HL-60/S4 treated with retinoic acid at 250 ng/mL for 4 days and 3 days (cell line): Measurements from ENCODE around the gene NT5DC4.

Experiments used
- in situ Hi-C: fragments of 300-500 bp; cut with MboI; formaldehyde crosslinking; loops from 2 replicates; pipeline ENCODE4 v1.7.0; 2022; ENCODE audit warnings: low sequenced_read_pairs

NT5DC4 gene

GRCh38 chr2:112720785-112721184 lies at the start of gene NT5DC4:
TSS of gene NT5DC4 (plus strand) at chr2:112721020. CDS start at chr2:112721080, 60 bp downstream.
- in situ Hi-C loops: loop anchor here (25.0 kb wide), 1 partner anchor 108 kb away; no protein-coding TSS in a partner anchor

- in situ Hi-C loops: no loop called here
Observed at GRCh38 chr2:112671801-112672200, 49.0 kb upstream of the NT5DC4 start.

DNA sequence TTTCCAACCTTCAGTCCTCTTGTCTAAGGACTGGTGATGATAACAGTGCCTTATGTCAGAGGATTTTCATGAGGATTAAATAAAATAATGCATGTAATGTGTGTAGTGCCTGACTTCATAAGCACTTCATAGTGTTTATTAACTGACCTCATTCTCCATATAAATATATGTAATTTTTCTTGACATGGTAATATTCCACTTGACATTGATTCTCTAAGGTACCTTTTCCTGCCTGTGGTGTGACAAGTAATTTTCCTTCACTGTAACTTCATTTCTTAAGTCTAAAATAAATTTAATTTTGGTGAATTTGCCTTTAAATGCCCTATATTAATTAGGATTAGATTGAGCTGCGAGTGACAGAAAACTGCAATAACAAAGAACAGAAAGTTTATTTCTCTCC lies 47.8 kb upstream of the NT5DC4 start:
- in situ Hi-C loops: no loop called here

- in situ Hi-C loops: no loop called here
Observed at GRCh38 chr2:112674229-112674628, 46.6 kb upstream of the NT5DC4 start.

DNA sequence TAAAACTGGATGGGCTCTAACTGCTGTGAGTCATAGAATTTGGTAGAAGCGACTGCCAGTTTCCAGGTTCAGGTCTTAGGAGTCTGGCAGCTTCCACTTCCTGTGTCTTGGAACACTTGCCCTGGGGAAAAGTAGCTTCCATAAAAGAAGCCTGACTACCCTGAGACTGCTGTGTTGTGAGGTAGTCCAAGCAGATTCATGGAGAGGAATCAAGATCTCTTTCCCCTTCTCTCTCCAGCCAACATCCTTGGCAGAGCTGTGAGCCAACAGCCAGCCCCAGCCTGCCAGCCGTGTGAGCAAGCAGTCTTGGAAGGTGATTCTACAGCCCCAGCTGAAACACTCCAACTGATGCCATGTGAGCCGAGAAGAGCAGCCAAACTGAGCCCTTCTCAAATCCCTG lies 41.3 kb upstream of the NT5DC4 start:
- in situ Hi-C loops: no loop called here

GRCh38 chr2:112680666-112681101 lies 40.1 kb upstream of the NT5DC4 start:
- in situ Hi-C loops: no loop called here

- in situ Hi-C loops: no loop called here
Observed at GRCh38 chr2:112682101-112682500, 38.7 kb upstream of the NT5DC4 start.

GRCh38 chr2:112683550-112684414 lies 37.0 kb upstream of the NT5DC4 start:
- in situ Hi-C loops: no loop called here

DNA sequence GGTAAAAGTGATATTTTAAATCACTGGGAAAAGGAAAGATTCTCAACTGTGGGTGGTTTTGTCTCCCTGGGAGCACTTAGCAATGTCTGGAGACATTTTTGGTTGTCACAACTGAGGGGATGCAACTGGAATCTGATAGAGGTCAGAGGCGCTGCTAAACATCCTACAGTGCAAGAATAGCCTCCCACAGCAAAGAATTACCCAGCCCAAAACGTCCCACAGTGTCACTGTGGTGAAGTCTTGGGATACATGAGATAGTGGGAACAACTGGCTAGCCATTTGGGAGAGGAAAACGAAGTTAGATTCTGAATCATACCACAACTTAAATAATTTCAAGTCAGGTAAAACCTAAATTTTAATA lies 36.4 kb upstream of the NT5DC4 start:
- in situ Hi-C loops: no loop called here

- in situ Hi-C loops: no loop called here
Observed at GRCh38 chr2:112685271-112685884, 35.4 kb upstream of the NT5DC4 start.

DNA sequence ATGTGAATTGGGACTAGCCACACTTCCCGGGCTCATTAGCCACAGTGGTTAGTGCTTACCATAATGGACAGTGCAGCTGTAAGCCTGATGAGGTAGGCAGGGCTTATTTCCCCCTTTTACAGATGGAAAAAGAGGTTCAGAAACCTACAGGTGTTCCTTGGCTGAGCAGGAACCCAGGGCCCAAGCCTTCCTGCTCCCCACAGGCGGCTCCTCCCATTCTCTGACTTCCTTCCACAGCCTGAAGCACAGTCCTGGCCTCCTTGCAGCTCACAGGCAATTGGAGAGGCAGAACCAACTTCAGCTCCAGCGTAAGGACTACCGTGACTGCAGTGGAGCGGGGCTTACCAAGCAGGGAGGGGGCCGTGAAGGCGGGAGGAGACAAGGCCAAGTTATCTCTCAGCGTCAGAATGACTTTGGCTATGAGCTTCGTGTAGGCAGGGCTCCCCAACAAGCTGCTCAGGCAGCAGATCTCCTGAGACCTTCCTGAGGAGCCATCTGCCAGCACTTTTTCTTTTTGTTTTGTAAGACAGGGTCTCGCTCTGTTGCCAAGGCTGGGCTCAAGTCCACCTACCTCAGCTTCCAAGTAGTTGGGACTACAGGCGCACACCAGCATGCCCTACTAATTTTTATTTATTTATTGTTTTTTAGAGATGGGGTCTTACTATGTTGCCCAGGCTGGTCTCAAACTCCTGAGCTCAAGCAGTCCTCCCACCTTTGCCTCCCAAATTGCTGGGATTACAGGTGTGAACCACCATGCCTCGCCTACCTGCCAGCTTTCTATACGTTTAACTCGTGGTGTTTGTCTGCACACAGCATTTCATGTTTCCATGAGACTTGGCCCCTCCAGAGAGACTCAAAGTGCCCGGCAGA lies 34.2 kb upstream of the NT5DC4 start:
- in situ Hi-C loops: no loop called here

GRCh38 chr2:112687522-112687921 lies 33.3 kb upstream of the NT5DC4 start:
- in situ Hi-C loops: no loop called here

DNA sequence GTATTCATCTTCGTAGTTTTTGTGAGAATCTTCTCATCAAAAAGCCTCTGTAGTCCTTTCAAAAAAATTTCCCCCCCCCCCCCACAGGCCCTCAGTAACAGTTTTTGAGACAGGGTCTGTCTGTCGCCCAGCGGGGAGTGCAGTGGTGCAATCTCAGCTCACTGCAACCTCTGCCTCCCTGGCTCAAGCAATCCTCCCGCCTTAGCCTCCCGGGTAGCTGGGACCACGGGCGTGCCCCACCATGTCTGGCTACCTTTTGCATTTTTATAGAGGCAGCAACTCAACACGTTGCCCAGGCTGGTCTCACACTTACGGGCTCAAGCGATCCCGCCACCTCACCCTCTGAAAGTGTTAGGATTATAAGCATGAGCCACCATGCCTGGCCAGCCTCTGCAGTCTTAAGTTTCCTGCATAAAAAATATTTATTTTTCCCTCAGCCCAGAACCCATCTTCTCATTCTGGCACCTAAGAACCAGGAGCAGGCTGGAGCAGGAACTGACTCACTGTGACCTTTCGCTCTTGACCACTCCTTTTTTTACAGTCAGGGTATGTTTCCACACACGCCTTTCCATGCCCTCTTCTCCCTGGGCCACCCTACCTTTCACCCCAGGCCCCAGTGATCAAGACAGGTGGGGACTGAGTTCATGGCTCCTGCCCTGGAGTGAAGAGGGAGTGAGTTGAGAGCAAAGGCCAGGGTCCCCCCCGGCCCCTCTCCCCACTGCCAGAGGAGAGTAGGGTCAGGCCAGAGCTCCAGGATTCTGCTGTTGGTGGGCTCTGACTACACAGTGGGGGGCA lies 32.5 kb upstream of the NT5DC4 start:
- in situ Hi-C loops: no loop called here

- in situ Hi-C loops: no loop called here
Observed at GRCh38 chr2:112690853-112691401, 29.9 kb upstream of the NT5DC4 start.

- in situ Hi-C loops: no loop called here
Observed at GRCh38 chr2:112691881-112692281, 28.9 kb upstream of the NT5DC4 start.

- in situ Hi-C loops: no loop called here
Observed at GRCh38 chr2:112692495-112692911, 28.3 kb upstream of the NT5DC4 start.

DNA sequence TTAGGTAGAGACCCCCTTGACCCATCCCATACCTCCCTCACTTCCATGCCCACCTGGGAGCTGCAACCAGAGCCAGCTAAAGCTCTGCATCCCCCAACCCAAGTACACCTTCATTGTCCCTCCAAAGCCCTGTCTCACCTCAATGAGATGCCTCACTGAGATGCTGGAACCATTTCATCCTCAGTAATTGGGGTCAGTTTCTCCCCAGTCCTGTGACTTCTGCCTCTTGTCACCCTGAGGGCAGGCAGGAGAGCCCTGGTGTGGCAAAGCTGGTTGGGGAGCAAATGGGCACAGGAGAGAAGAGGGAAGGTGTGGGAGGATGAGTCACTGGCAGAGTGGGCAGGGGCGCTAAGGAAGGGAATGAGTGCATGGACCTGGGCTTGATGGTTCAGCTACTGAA lies 27.9 kb upstream of the NT5DC4 start:
- in situ Hi-C loops: no loop called here

DNA sequence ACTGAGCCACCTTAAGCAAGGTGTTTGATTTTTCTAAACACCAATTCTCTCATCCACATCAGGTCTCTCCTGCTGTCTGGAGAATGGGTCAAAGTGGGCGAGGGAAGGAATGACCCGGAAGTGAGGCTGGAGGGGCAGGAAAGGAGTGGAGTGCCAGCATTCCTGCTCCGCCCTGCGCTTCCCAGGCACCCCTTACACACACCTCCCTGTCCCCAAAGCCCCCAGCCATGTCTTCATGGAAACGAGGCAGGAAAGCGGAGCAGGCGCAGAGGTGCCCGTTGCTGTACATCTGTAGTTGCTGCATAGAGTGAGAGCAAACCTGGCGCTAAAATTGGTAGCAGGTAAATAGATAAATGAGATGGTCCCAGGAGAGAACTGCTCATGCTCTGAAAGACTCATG lies 27.2 kb upstream of the NT5DC4 start:
- in situ Hi-C loops: no loop called here

- in situ Hi-C loops: no loop called here
Observed at GRCh38 chr2:112694182-112694581, 26.6 kb upstream of the NT5DC4 start.

GRCh38 chr2:112698834-112699515 lies 21.8 kb upstream of the NT5DC4 start:
- in situ Hi-C loops: no loop called here
